HepG2 (cell line): Measurements from ENCODE around the gene SS18L1. TPM values are rescaled to one million over a fixed set of nuclear protein-coding genes. Genes with fewer than 3 reads are reported as not detected.
A peak's percentile ranks its signal among the peaks of the same experiment; 100 is the strongest.

Experiments used
- FOXK2 ChIP-seq: fragments of 450-650 bp; IDR thresholded peaks from 2 replicates; pipeline ENCODE4 v1.6.1; 2016
- FUBP1 ChIP-seq: sonication (generic); formaldehyde crosslinking; IDR thresholded peaks from 2 replicates; pipeline ENCODE4 v1.5.1; 2020; ENCODE audit warnings: missing genetic modification reagents, mild to moderate bottlenecking, borderline replicate concordance
- HNF4G ChIP-seq, 2 experiments: sonication (generic) in 1 of 2; formaldehyde crosslinking in 1 of 2; IDR thresholded peaks; 2 replicates each; pipeline versions ENCODE4 v1.4.0 to v1.6.1; 2011 to 2020; ENCODE audit warnings: borderline replicate concordance in 2 of 2, low read depth in 2 of 2, mild to moderate bottlenecking in 2 of 2, low read length in 1 of 2, missing genetic modification reagents in 1 of 2, moderate library complexity in 1 of 2
- ISL2 ChIP-seq: sonication (generic); formaldehyde crosslinking; IDR thresholded peaks from 2 replicates; pipeline ENCODE4 v1.5.0; 2020; ENCODE audit warnings: missing genetic modification reagents
- KDM6A ChIP-seq: IDR thresholded peaks from 2 replicates; pipeline ENCODE4 v1.6.1; 2016; ENCODE audit warnings: low read depth
- KLF11 ChIP-seq: IDR thresholded peaks from 2 replicates; pipeline ENCODE4 v1.6.1; 2016; ENCODE audit warnings: missing compliant biosample characterization
- MEF2D ChIP-seq: sonication (generic); formaldehyde crosslinking; IDR thresholded peaks from 2 replicates; pipeline ENCODE4 v1.5.1; 2020; ENCODE audit warnings: mild to moderate bottlenecking, missing genetic modification reagents
- NFKB2 ChIP-seq: sonication (generic); formaldehyde crosslinking; IDR thresholded peaks from 2 replicates; pipeline ENCODE4 v1.4.0; 2020; ENCODE audit warnings: missing genetic modification reagents, borderline replicate concordance
- PCBP1 ChIP-seq: fragments of 200-400 bp; formaldehyde crosslinking; IDR thresholded peaks from 2 replicates; pipeline ENCODE4 v1.6.1; 2017; ENCODE audit warnings: mild to moderate bottlenecking, low read depth, low read length, borderline replicate concordance
- PHF20 ChIP-seq: sonication (generic); formaldehyde crosslinking; IDR thresholded peaks from 2 replicates; pipeline ENCODE4 v1.5.0; 2020; ENCODE audit warnings: mild to moderate bottlenecking, missing genetic modification reagents
- PLRG1 ChIP-seq: fragments of 450-650 bp; conservative IDR thresholded peaks from 2 replicates; pipeline ENCODE4 v1.6.1; 2016
- POLR2AphosphoS2 ChIP-seq: IDR thresholded peaks from 2 replicates; pipeline ENCODE4 v1.6.1; 2011; ENCODE audit warnings: low read depth, low read length, improper control_type of control experiment
- PREB ChIP-seq: sonication (generic); formaldehyde crosslinking; IDR thresholded peaks from 2 replicates; pipeline ENCODE4 v1.4.0; 2020; ENCODE audit warnings: missing genetic modification reagents
- RFX5 ChIP-seq: IDR thresholded peaks from 2 replicates; pipeline ENCODE4 v1.6.1; 2011; ENCODE audit warnings: low read depth, low read length, improper control_type of control experiment
- STAT5B ChIP-seq: sonication (generic); formaldehyde crosslinking; IDR thresholded peaks from 2 replicates; pipeline ENCODE4 v1.4.0; 2020; ENCODE audit warnings: missing genetic modification reagents
- TGIF2 ChIP-seq: IDR thresholded peaks from 2 replicates; pipeline ENCODE4 v1.6.1; 2016; ENCODE audit warnings: control low read depth, missing compliant biosample characterization
- ZFY ChIP-seq: sonication (generic); formaldehyde crosslinking; IDR thresholded peaks from 2 replicates; pipeline ENCODE4 v1.4.0; 2020; ENCODE audit warnings: missing genetic modification reagents
- ZNF34 ChIP-seq: sonication (generic); formaldehyde crosslinking; IDR thresholded peaks from 2 replicates; pipeline ENCODE4 v1.4.0; 2020; ENCODE audit warnings: mild to moderate bottlenecking, missing genetic modification reagents, borderline replicate concordance
- ZNF530 ChIP-seq: sonication (generic); formaldehyde crosslinking; IDR thresholded peaks from 2 replicates; pipeline ENCODE4 v1.5.0; 2020; ENCODE audit warnings: low read depth, mild to moderate bottlenecking, missing genetic modification reagents
- ZNF549 ChIP-seq: sonication (generic); formaldehyde crosslinking; IDR thresholded peaks from 2 replicates; pipeline ENCODE4 v1.5.0; 2020; ENCODE audit warnings: missing genetic modification reagents
- ZNF569 ChIP-seq: sonication (generic); formaldehyde crosslinking; IDR thresholded peaks from 2 replicates; pipeline ENCODE4 v1.5.0; 2020; ENCODE audit warnings: mild to moderate bottlenecking, missing genetic modification reagents, moderate library complexity, borderline replicate concordance
- polyA plus RNA-seq, 8 experiments: library from polyadenylated mRNA; depleted of rRNA in 3 of 8; stranded (reverse) in 7 of 8; unstranded in 1 of 8; fragments of >200 nt; fragmentation: Illumina TruSeq in 4 of 8; extraction: Trizol in 4 of 8; gene quantifications; 2 replicates each; pipeline versions ENCODE4 v1.2.1 to v1.2.3, GENCODE V29; 2011 to 2016; ENCODE audit warnings: low read depth in 4 of 8, missing spikeins in 1 of 8, mixed read lengths in 1 of 8; ENCODE audit not compliant: insufficient read depth in 1 of 8
- total RNA-seq, 5 experiments: library from RNA; depleted of rRNA; stranded (reverse); fragments of >200 nt; fragmentation: Illumina TruSeq; extraction: Trizol; gene quantifications; 2 replicates each; pipeline ENCODE4 v1.2.3, GENCODE V29; 2016; ENCODE audit warnings: low read depth in 1 of 5
- TF ChIP-seq, protein P1 (sequence below): IDR thresholded peaks from 2 replicates; pipeline ENCODE4 v1.6.1; 2012; ENCODE audit warnings: inconsistent platforms
- TF ChIP-seq, protein P2 (sequence below): sonication (generic); formaldehyde crosslinking; conservative IDR thresholded peaks from 2 replicates; pipeline ENCODE4 v1.4.0; 2020; ENCODE audit warnings: missing genetic modification reagents

Gene SS18L1
- total and polyA plus RNA-seq, 2 of the 13 experiments (the other 11 are each of a cell fraction or from before 2014, with no cell fraction given) = 17.8 to 27.6 TPM

DNA sequence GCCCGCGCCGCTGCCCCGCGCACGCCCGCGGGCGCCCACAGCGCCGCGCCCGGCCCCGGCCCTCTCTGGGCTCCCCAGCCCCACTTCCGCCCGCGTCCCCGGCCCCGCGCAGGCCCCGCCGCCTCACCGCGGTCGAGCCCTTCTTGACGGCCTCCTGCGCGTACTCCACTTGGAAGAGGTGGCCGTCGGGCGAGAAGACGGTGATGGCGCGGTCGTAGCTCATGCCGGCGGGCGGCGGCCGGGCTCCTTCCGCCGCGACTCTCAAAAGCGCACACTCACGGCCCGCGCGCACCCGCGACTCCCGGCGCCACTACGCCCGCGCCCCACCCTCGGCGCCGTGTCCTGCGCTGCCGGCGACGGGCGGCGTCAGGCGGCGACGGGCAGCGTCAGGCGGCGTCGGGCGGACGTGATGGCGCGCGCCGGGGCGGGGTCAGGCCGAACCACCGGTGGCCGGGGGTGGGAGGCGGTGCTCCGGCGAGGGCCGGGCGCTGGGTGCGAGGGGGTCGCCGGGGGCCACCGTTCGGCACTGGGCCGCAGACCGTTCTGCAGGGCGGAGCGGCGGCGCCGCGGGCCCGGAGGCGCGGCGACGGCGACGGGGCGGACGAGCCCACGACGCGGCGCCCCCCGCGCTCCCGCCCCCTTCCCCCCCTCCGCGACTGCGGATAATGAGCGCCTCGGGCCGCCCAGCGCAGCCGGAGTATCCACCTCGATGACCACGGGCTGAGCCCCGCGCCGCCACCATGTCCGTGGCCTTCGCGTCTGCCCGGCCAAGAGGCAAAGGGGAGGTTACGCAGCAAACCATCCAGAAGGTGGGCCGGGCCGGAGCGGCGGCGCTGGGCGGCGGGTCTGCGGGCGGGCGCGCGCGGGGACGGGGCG, at the start of gene SS18L1, which contains the start of gene PSMA7 (continued):
- TF ChIP-seq, protein P1, sequence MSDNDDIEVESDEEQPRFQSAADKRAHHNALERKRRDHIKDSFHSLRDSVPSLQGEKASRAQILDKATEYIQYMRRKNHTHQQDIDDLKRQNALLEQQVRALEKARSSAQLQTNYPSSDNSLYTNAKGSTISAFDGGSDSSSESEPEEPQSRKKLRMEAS = peak; percentile 80
- TF ChIP-seq PREB (CRISPR knock-in tag) (peak; percentile 76; the same call in 1 of the 2 replicates), ISL2 (CRISPR knock-in tag) (peak; percentile 36; the same call in 1 of the 2 replicates), KDM6A (CRISPR knock-in tag) (no peak), NFKB2 (CRISPR knock-in tag) (peak; percentile 74; the same call in 1 of the 2 replicates), PCBP1 (no peak), RFX5 (0 out of 2 replicates have a peak, but pooled peaks have one; percentile 44), FUBP1 (CRISPR knock-in tag) (no peak), ZNF530 (CRISPR knock-in tag) (no peak), ZNF34 (CRISPR knock-in tag) (peak; percentile 97; the same call in 1 of the 2 replicates), MEF2D (CRISPR knock-in tag) (no peak), FOXK2 (no peak), KLF11 (CRISPR knock-in tag) (peak; percentile 34; the same call in 1 of the 2 replicates), PLRG1 (no peak), TGIF2 (CRISPR knock-in tag) (no peak), PHF20 (CRISPR knock-in tag) (peak; percentile 66), STAT5B (CRISPR knock-in tag) (peak; percentile 86; the same call in 1 of the 2 replicates), ZNF549 (no peak), ZNF569 (no peak), HNF4G (IDR thresholded peaks at IDR 0.05; ENCODE audit: borderline replicate concordance, low read depth, low read length) (no peak), HNF4G (CRISPR knock-in tag; IDR thresholded peaks at IDR 0.05; ENCODE audit: borderline replicate concordance, low read depth) (0 out of 2 replicates have a peak, but pooled peaks have one; percentile 0), POLR2AphosphoS2 (no peak), ZFY (peak; percentile 96)
- TF ChIP-seq, protein P2, sequence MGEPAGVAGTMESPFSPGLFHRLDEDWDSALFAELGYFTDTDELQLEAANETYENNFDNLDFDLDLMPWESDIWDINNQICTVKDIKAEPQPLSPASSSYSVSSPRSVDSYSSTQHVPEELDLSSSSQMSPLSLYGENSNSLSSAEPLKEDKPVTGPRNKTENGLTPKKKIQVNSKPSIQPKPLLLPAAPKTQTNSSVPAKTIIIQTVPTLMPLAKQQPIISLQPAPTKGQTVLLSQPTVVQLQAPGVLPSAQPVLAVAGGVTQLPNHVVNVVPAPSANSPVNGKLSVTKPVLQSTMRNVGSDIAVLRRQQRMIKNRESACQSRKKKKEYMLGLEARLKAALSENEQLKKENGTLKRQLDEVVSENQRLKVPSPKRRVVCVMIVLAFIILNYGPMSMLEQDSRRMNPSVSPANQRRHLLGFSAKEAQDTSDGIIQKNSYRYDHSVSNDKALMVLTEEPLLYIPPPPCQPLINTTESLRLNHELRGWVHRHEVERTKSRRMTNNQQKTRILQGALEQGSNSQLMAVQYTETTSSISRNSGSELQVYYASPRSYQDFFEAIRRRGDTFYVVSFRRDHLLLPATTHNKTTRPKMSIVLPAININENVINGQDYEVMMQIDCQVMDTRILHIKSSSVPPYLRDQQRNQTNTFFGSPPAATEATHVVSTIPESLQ (CRISPR knock-in tag) = no peak
